GM18519 (cell line): ENCODE data around the gene IFIT5.
"Not testable (repeated sequence)": the region's sequence is repeated elsewhere in the genome, so short reads cannot be mapped to it uniquely, and the experiment has no call there.

Experiments used
- ATAC-seq: cut with Tn5 transposase; IDR thresholded peaks from one replicate; pipeline ENCODE4 v1.9.1; 2021; ENCODE audit warnings: mild to moderate bottlenecking, moderate library complexity; ENCODE audit not compliant: unreplicated experiment, low FRiP score

The IFIT5 gene

DNA sequence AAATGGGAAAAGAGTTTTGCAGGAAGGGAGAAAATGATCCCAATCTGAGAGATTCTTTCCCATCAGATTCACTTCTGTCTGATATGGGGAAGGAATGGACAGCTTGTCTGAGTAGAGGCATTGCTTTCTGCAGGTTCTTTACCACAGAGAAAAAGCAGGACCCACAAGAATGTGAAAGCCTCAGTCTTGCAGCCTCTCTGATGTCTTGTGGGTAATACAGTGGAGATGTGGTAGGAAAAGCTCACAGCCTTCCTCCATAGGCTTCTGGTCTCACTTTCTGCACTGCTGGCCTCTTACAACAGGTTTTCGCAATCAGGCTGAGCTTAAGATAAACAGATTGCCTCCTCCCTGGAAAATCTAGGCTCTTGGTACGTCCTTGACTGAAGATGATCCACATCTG lies 21.4 kb upstream of the IFIT5 start:
- ATAC-seq, result no peak

- no peak for ATAC-seq
Observed at GRCh38 chr10:89393898-89394297, 20.5 kb upstream of the IFIT5 start.

DNA sequence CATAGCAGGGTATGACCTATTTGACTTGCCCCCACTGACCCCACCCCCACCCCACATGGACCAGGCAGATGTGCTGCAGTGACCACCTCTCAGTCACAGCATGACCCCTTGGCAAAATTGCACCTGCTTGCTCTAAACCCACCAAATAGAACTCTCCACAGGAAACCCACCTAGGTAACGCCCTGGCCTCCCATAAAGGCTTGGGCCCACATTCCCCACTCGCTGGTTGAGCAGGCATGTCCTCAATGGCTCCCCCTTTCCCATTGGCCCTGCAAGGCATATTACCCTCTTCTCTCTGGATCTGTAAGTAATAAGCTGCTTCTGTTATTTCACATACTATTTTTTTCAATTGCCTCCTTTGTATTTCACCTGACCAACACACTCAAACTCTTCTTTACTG lies 19.2 kb upstream of the IFIT5 start:
- ATAC-seq, result no peak

DNA sequence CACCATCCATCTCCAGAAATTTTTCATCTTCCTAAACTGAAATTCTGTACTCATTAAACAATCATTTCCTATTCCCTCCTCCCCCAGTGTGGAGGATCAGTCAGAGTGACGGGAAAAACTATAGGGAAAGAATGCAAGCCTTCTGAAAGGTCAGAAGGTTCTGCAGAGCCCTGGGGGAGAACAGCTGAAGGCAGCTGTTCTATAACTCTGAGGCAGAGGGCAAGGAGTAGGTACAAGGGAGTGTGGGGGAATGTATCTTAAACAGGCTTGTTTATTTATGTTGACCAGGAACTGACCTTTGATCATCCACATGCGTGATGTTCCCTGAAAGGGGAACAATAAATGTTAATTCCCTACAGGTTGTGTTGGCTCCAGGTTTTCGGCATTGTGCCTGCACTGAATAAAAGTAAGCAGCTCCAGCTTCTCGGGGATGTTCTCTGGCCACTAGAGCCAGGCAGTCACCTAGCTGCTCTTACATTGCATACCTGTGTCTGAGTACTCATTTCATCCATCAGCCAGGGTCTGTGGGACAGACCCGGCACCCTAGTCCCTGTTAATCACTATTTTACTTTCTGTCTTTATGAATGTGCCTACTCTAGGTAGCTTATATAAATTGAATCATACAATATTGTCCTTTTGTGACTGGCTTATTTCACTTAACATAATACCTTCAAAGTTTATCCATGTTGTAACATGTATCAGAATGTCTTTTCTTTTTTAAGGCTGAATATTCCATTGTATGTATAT lies 16.2 kb upstream of the IFIT5 start:
- no peak for ATAC-seq

DNA sequence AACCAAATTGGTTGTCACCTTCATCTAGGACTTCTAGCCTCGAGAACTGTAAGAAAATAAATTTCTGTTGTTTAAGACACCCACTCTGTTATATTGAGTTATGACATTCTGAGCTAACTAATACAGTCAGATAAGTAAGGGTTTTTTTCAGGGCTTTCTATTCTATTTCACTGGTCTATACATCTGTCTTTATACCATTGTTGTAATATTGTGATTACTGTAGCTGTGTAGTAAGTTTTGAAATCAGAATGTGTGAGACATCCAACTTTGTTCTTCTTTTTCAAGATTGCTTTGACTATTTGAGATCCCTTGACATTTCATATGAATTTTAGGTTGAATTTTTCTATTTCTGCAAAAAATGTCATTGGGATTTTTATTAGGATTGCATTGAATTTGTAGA lies 14.4 kb upstream of the IFIT5 start:
- no peak for ATAC-seq

DNA sequence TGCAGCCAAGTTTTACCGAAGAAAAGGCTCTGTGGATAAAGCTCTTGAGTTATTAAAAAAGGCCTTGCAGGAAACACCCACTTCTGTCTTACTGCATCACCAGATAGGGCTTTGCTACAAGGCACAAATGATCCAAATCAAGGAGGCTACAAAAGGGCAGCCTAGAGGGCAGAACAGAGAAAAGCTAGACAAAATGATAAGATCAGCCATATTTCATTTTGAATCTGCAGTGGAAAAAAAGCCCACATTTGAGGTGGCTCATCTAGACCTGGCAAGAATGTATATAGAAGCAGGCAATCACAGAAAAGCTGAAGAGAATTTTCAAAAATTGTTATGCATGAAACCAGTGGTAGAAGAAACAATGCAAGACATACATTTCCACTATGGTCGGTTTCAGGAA lies 11.3 kb upstream of the IFIT5 start:
- no peak for ATAC-seq

DNA sequence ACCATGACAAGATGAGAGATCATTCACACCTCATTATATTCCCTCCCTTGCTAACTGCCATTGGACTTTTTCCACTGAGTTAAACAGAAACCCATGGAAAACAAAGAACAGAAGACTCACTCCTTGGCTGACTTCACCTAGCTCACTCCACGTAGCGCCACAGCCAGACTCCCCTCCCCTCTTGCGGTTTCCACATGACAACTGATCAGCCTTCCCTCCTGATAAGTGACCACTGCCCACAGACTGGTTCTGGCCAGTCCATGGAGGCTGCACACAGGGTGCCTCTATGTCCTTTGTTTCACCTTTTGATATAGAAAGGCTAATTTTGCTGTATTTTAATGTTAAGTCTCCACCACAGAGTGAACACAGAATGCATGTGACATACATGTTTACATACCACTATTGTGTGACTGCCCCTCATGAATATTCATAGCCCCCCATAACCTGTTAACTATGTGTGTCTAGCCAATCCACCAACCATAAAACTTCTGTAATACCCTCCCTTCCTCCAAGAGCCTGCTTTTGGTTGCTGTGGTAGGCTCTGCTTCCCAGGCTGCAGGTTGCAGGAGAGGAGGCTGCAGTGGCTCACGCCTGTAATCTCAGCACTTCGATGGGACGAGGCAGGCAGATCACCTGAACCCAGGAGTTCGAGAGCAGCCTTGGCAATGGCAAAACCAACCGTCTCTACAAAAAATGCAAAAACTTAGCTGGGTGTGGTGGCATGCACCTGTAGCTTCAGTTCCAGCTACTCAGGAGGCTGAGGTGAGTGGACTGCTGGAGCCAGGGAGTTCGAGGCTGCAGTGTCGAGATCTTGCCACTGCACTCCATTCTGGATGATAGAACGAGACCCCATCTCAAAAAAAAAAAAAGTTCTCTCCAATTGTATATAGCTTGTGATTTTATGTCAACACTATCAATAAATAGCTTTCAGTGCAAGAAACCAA lies 10.0 kb upstream of the IFIT5 start:
- ATAC-seq, result no peak

DNA sequence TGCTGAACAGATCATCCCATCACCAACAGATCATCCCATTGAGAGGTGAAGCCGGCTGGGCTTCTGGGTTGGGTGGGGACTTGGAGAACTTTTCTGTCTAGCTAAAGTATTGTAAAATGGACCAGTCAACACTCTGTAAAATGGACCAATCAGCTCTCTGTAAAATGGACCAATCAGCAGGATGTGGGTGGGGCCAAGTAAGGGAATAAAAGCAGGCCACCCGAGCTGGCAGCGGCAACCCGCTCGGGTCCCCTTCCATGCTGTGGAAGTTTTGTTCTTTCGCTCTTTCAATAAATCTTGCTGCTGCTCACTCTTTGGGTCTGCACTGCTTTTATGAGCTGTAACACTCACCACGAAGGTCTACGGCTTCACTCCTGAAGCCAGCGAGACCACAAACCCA lies 8.2 kb upstream of the IFIT5 start:
- not testable (repeated sequence) for ATAC-seq

GRCh38 chr10:89407792-89408191 lies 6.6 kb upstream of the IFIT5 start:
- ATAC-seq, result not testable (repeated sequence)

GRCh38 chr10:89409282-89409681 lies 5.1 kb upstream of the IFIT5 start:
- not testable (repeated sequence) for ATAC-seq

GRCh38 chr10:89410551-89410950 lies 3.8 kb upstream of the IFIT5 start:
- not testable (repeated sequence) for ATAC-seq

DNA sequence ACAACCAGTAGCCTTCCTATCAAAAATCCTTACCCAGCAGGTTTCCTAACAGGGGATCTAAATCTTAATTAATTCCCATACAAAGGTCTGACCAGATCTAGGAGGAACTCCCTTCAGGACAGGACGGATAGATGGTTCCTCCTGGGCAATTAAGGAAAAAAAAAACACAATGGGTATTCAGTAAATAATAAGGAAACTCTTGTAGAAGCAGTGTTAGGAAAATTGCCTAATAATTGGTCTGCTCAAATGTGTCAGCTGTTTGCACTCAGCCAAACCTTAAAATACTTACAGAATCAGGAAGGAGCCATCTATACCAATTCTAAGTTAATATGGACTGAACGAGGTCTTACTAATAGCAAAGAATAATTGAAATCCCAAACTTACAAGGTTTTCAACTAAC lies 3.2 kb upstream of the IFIT5 start:
- ATAC-seq, result not testable (repeated sequence)

DNA sequence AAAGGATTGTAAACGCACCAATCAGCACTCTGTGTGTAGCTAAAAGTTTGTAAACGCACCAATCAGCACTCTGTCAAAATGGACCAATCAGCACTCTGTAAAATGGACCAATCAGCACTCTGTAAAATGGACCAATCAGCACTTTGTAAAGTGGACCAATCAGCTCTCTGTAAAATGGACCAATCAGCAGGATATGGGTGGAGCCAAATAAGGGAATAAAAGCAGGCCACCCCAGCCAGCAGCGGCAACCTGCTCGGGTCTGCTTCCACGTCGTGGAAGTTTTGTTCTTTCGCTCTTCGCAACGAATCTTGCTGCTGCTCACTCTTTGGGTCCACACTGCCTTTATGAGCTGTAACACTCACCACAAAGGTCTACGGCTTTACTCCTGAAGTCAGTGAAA lies 2.1 kb upstream of the IFIT5 start:
- ATAC-seq, result not testable (repeated sequence)

- no peak for ATAC-seq
Observed at GRCh38 chr10:89413398-89413912, 913 bp upstream of the IFIT5 start.

GRCh38 chr10:89414879-89415821 lies 782 bp downstream of the IFIT5 start:
- peak; percentile 21 for ATAC-seq

GRCh38 chr10:89416465-89416864 lies 2.1 kb downstream of the IFIT5 start:
- no peak for ATAC-seq

DNA sequence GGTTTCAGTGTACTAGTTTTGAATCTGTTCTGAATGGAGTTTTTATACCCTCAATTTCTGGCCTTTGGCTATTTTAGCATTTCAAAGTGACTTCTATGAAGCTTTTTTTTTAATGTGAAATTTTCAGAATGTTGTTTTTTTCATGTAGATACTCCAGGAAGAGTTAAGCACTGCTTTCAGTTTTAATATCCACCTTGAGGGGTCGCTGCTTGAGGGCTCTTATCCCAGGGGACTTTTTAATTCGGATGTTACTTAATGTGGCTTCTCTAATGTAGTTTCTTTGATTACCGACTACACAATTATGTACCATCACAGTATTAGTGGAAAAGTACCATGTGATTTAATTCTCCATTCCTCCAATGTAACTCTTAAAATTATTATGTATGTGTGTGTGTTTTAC lies 5.2 kb downstream of the IFIT5 start:
- no peak for ATAC-seq

DNA sequence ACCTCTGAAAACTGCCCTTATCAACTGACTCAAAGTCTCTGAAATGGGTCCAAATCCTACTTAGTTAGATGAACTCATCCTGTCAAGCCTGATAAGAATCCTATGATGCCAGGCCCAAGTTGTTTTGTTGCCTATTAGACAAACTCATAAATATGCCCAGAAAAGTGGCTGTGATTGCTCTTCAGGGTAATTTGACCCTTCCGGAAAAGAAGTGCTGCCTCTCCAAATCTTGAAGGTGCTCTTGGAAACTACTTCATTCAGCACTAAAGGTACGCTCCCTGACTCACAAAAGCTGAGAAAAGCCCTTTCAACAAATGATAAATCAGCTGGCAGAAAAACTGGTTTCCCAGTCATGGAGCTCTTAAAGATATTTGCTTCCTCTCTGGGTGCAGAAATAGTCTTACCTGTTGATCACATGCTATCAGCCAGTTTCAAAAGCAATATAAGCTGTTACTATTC lies 6.7 kb downstream of the IFIT5 start:
- no peak for ATAC-seq

GRCh38 chr10:89425000-89425399 lies 10.6 kb downstream of the IFIT5 start:
- ATAC-seq, result no peak

- ATAC-seq, result no peak
Observed at GRCh38 chr10:89426230-89426868, 12.0 kb downstream of the IFIT5 start.
